HG02571 (cell line): ENCODE results near the gene GRAMD4.

ENCODE experiments used
- ATAC-seq: cut with Tn5 transposase; IDR thresholded peaks from one replicate; pipeline ENCODE4 v1.9.1; 2021; ENCODE audit warnings: mild to moderate bottlenecking, moderate library complexity; ENCODE audit not compliant: unreplicated experiment

GRAMD4 gene

GRCh38 chr22:46653596-46653995 is 33.4 kb downstream of the GRAMD4 start:
- no peak for ATAC-seq

GRCh38 chr22:46654426-46654825 is 34.2 kb downstream of the GRAMD4 start:
- ATAC-seq, result no peak

- no peak for ATAC-seq
These were observed 34.9 kb downstream of the GRAMD4 start for GRCh38 chr22:46654927-46655595.

GRCh38 chr22:46655861-46656608 is 35.8 kb downstream of the GRAMD4 start:
- no peak for ATAC-seq

- no peak for ATAC-seq
These were observed 36.9 kb downstream of the GRAMD4 start for GRCh38 chr22:46656856-46657654.

- no peak for ATAC-seq
These were observed 37.4 kb downstream of the GRAMD4 start for GRCh38 chr22:46657655-46657953.

GRCh38 chr22:46657996-46658947 is 38.1 kb downstream of the GRAMD4 start:
- ATAC-seq, result no peak

- ATAC-seq, result no peak
These were observed 39.0 kb downstream of the GRAMD4 start for GRCh38 chr22:46659059-46659790.

GRCh38 chr22:46659791-46660186 is 39.6 kb downstream of the GRAMD4 start:
- no peak for ATAC-seq

- ATAC-seq, result no peak
These were observed 40.5 kb downstream of the GRAMD4 start for GRCh38 chr22:46660604-46661201.

- no peak for ATAC-seq
These were observed 41.1 kb downstream of the GRAMD4 start for GRCh38 chr22:46661221-46661851.

- ATAC-seq, result no peak
These were observed 42.0 kb downstream of the GRAMD4 start for GRCh38 chr22:46662226-46662625.

- ATAC-seq, result no peak
These were observed 42.8 kb downstream of the GRAMD4 start for GRCh38 chr22:46663001-46663400.

GRCh38 chr22:46663436-46664100 is 43.4 kb downstream of the GRAMD4 start:
- no peak for ATAC-seq

GRCh38 chr22:46664301-46664855 is 44.2 kb downstream of the GRAMD4 start:
- no peak for ATAC-seq

GRCh38 chr22:46665151-46665695 is 45.0 kb downstream of the GRAMD4 start:
- ATAC-seq, result no peak

GRCh38 chr22:46665751-46666280 is 45.6 kb downstream of the GRAMD4 start:
- no peak for ATAC-seq
